Sigmoid colon (tissue), 7 donors: ENCODE measurements around the gene RAB7A. TPM values are rescaled to one million over a fixed set of nuclear protein-coding genes. Genes with fewer than 3 reads are reported as not detected.

Experiments
- DNase-seq: peaks from one replicate; pipeline ENCODE4 v3.0.0-alpha.2; 2019
- H3K27ac ChIP-seq, 4 donors: fragments of 200-600 bp; sonication (generic); one replicate each; pipeline ENCODE4 v1.5.1; 2016 to 2019; ENCODE audit warnings: mild to moderate bottlenecking in 1 of 4
- H3K27me3 ChIP-seq, 3 donors: fragments of 200-600 bp; sonication (generic); one replicate each; pipeline ENCODE4 v1.5.1; 2019; ENCODE audit warnings: mild to moderate bottlenecking in 1 of 3
- H3K36me3 ChIP-seq, 4 donors: fragments of 200-600 bp; sonication (generic); one replicate each; pipeline ENCODE4 v1.5.1; 2016 to 2019
- H3K4me1 ChIP-seq, 4 donors: fragments of 200-600 bp; sonication (generic); one replicate each; pipeline ENCODE4 v1.5.1; 2017 to 2019
- H3K4me3 ChIP-seq, 4 donors: fragments of 200-600 bp; sonication (generic); one replicate each; pipeline ENCODE4 v1.5.1; 2017 to 2019; ENCODE audit warnings: mild to moderate bottlenecking in 2 of 4, moderate library complexity in 1 of 4
- H3K9me3 ChIP-seq, 4 donors: fragments of 200-600 bp in 3 of 4; sonication (generic) in 3 of 4; one replicate each; pipeline versions ENCODE4 v1.5.1 to v1.6.1; 2013 to 2019
- EP300 ChIP-seq, 4 donors: sonication (generic); formaldehyde crosslinking; IDR thresholded peaks; one replicate each; pipeline ENCODE4 v1.6.1; 2017; ENCODE audit warnings: antibody characterized with exemption in 4 of 4
- POLR2A ChIP-seq, 2 donors: fragments of 450-650 bp; IDR thresholded peaks; one replicate each; pipeline ENCODE4 v1.6.1; 2016; ENCODE audit warnings: antibody characterized with exemption in 2 of 2, mild to moderate bottlenecking in 2 of 2, moderate library complexity in 2 of 2
- POLR2AphosphoS5 ChIP-seq, 4 donors: sonication (generic); formaldehyde crosslinking; IDR thresholded peaks; one replicate each; pipeline ENCODE4 v1.6.1; 2017; ENCODE audit warnings: antibody characterized with exemption in 4 of 4
- WGBS, 2 donors: extraction: QIAGEN DNeasy Blood & Tissue Kit; methylation state at CpG; one replicate each; pipeline ENCODE4 v1.1.7; 2013; 5-methylcytosine and 5-hydroxymethylcytosine counted together
- intact Hi-C: fragments of 100-400 bp; cut with DNase I; formaldehyde crosslinking; loops from one replicate; pipeline ENCODE4 v1.15.1; 2023
- polyA plus RNA-seq, 3 donors: library from polyadenylated mRNA; stranded (reverse); fragments of 200-250 nt; gene quantifications; one replicate each; pipeline ENCODE4 v1.2.3, GENCODE V29; 2013
- total RNA-seq, 4 donors: library from RNA; depleted of rRNA; stranded (reverse); fragments of >200 nt; gene quantifications; one replicate each; pipeline ENCODE4 v1.1.0, GENCODE V29; 2016
- TF ChIP-seq, protein P1 (sequence below), 4 experiments: fragments of 450-650 bp in 3 of 4; fragments of 200-600 bp in 1 of 4; IDR thresholded peaks; one replicate each; pipeline ENCODE4 v1.5.1; 2016 to 2019; ENCODE audit warnings: antibody characterized with exemption in 4 of 4, mild to moderate bottlenecking in 3 of 4, moderate library complexity in 2 of 4
- donor health status: healthy with polysubstance abuse.
- donor health status: Bipolar disorder and iron deficiency.
- donor health status: healthy.

Gene RAB7A
- total and polyA plus RNA-seq, 7 donors = 73.6 to 275 (median 100.0) TPM

DNA sequence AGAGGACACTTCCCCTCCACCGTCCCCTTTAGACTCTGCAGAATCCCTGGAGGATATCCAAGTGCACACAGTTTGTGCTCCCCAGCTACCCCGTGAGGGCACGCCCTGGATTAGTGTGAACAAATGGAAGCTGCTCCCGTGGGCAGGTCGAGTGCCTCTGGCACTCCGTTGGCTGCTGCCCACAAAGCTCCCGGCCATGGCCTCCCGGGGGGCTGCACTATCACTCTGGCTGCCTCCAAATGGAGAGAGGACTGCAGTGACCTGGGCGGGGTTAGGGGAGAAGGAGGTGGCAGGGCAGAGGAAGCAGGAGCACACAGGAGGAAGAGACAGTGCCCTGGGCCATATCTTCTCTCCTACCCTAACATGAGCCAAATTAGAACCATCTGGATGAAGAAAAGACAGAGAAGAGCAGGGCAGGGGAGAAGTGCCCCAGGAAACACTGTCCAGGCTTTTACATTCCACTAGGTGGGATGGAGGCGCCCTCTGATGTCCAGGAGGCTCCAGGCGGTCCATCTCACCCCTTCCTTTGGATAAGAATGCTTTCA, 124.0 kb downstream of the RAB7A start:
- TF ChIP-seq EP300 (IDR thresholded peaks at IDR 0.05) = no peak
- no peak for TF ChIP-seq POLR2AphosphoS5 (IDR thresholded peaks at IDR 0.05)
- no peak for TF ChIP-seq POLR2A (IDR thresholded peaks at IDR 0.05)
- TF ChIP-seq, protein P1, sequence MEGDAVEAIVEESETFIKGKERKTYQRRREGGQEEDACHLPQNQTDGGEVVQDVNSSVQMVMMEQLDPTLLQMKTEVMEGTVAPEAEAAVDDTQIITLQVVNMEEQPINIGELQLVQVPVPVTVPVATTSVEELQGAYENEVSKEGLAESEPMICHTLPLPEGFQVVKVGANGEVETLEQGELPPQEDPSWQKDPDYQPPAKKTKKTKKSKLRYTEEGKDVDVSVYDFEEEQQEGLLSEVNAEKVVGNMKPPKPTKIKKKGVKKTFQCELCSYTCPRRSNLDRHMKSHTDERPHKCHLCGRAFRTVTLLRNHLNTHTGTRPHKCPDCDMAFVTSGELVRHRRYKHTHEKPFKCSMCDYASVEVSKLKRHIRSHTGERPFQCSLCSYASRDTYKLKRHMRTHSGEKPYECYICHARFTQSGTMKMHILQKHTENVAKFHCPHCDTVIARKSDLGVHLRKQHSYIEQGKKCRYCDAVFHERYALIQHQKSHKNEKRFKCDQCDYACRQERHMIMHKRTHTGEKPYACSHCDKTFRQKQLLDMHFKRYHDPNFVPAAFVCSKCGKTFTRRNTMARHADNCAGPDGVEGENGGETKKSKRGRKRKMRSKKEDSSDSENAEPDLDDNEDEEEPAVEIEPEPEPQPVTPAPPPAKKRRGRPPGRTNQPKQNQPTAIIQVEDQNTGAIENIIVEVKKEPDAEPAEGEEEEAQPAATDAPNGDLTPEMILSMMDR (IDR thresholded peaks at IDR 0.05) = no peak

DNA sequence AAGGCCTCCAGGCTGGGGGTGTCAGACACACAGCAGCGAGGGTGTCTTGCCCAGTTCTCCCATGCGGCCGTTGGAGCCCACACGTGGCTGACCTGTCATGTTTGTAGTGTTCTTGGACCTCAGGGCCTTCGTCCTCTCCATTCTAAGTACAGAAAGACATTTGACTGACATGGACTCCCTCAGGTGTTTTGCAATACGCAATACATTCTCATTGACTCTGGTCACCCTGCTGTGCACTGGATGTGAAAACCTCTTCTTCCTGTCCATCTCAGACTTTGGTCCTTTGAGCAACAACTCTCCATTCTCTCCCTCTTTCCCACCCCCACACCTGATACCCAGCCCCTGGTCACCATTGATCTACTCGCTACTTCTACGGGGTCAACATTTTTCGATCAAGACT, 124.6 kb downstream of the RAB7A start:
- Histone ChIP-seq H3K36me3 (no peaks in the 10 kb centered on the region), H3K27me3 (no peaks in the 10 kb centered on the region), H3K4me1 (peaks cover 0 to 9% (median 8%) of the 10 kb centered on the region in 4 donors), H3K9me3 (peaks cover 0 to 7% (median 0%) of the 10 kb centered on the region in 4 donors), H3K27ac (no peak overlapping the region), H3K4me3 (no peak overlapping the region)
- intact Hi-C loops = no loop called here
- WGBS, 2 donors = 93 to 94% methylated on average over 9 of the region's 9 CpGs
- no peak for DNase-seq
- no peak for TF ChIP-seq EP300 (IDR thresholded peaks at IDR 0.05)
- TF ChIP-seq POLR2AphosphoS5 (IDR thresholded peaks at IDR 0.05) = no peak
- TF ChIP-seq POLR2A (IDR thresholded peaks at IDR 0.05) = no peak
- TF ChIP-seq, protein P1 (IDR thresholded peaks at IDR 0.05) = no peak

More for the DNA sequence above, 124.0 kb downstream of the RAB7A start:
- H3K4me3 ChIP-seq = no peak overlapping the region
- intact Hi-C loops = no loop called here
- H3K36me3 ChIP-seq = no peaks in the 10 kb centered on the region
- H3K27me3 ChIP-seq = no peaks in the 10 kb centered on the region
- WGBS, 2 donors = 58 to 70% methylated on average over 11 of the region's 11 CpGs
- H3K9me3 ChIP-seq = peaks cover 0 to 7% (median 0%) of the 10 kb centered on the region in 4 donors
- H3K27ac ChIP-seq = no peak overlapping the region
- DNase-seq = no peak
- peaks cover 0 to 15% (median 13%) of the 10 kb centered on the region in 4 donors for H3K4me1 ChIP-seq

DNA sequence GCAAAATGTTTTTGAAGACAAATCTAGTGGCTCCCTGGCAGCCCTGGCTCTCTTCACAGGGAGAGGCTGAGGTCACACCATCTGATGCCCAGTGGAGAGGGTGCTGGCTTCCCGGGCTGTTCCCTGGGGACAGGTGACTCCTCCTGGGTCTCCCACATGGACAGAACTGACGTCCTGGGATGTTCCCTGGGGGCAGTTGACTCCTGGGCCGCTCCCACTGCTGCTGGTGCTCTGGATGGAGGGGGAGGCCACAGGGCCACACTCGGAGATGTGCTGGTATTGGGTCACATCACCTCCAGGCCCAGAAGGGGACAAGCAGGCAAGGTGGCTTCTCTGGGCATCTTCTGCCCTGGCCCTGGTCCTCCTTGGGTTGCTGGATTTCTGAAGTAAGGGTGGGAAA, 125.6 kb downstream of the RAB7A start:
- Histone ChIP-seq H3K4me3 (no peak overlapping the region), H3K27me3 (no peaks in the 10 kb centered on the region), H3K4me1 (no peaks in the 10 kb centered on the region), H3K9me3 (peaks cover 0 to 7% (median 0%) of the 10 kb centered on the region in 4 donors), H3K27ac (no peak overlapping the region), H3K36me3 (no peaks in the 10 kb centered on the region)
- intact Hi-C loops = no loop called here
- TF ChIP-seq, protein P1 (IDR thresholded peaks at IDR 0.05) = no peak
- TF ChIP-seq POLR2AphosphoS5 (IDR thresholded peaks at IDR 0.05) (no peak), POLR2A (IDR thresholded peaks at IDR 0.05) (no peak), EP300 (IDR thresholded peaks at IDR 0.05) (no peak)
- 62 to 64% methylated on average over 4 of the region's 4 CpGs for WGBS, 2 donors
- no peak for DNase-seq

DNA sequence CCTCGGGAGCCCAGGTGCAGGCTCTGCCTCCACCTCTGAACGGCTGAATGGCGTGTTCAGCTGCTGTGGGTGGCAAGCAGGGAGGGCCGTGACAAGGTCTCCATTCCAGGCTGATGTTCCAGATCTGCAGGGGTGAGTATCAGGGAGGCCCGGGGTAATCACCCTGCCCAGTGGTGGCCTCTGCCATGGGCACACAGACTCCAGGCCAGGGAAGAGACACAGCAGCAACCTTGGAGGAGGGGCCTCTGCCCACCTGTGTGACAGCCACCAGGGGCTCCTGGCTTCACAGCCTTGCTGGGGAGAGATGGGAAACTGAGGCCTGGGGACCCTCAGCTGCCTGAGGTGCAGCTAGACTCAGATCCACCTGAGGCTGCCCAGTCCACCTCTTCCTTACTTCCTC, 127.8 kb downstream of the RAB7A start:
- no peak for DNase-seq
- Histone ChIP-seq H3K36me3 (no peaks in the 10 kb centered on the region), H3K27ac (no peak overlapping the region), H3K4me1 (no peaks in the 10 kb centered on the region), H3K9me3 (peaks cover 2 to 8% (median 3%) of the 10 kb centered on the region in 4 donors), H3K4me3 (no peak overlapping the region), H3K27me3 (no peaks in the 10 kb centered on the region)
- intact Hi-C loops = no loop called here
- 93 to 96% methylated on average over 5 of the region's 5 CpGs for WGBS, 2 donors
- TF ChIP-seq, protein P1 (IDR thresholded peaks at IDR 0.05) = no peak
- TF ChIP-seq POLR2AphosphoS5 (IDR thresholded peaks at IDR 0.05) (no peak), EP300 (IDR thresholded peaks at IDR 0.05) (no peak), POLR2A (IDR thresholded peaks at IDR 0.05) (no peak)

DNA sequence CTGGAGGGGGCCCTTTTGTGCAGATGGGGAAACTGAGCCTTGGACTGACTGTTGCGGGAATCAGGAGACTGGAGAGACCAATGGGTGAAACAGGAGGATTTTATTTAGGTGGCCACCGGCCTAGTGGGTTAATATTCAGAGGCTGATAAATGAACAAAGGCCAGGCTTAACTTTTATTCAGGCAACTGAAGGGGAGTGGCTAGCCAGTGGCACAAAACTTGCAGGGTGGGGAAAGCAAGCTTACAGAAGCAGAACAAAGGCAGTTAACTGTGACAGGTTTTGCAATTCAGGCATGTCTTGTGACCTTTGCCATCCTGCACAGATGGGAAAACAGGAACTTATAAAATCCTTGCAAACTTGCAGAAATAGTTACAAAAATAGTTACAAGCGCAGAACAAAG, 128.5 kb downstream of the RAB7A start:
- 77 to 93% methylated on average over 3 of the region's 3 CpGs for WGBS, 2 donors
- intact Hi-C loops = no loop called here
- Histone ChIP-seq H3K36me3 (no peaks in the 10 kb centered on the region), H3K4me1 (no peaks in the 10 kb centered on the region), H3K27me3 (no peaks in the 10 kb centered on the region), H3K4me3 (no peak overlapping the region), H3K27ac (no peak overlapping the region), H3K9me3 (peaks cover 8 to 14% (median 8%) of the 10 kb centered on the region in 4 donors)
- no peak for DNase-seq
- TF ChIP-seq EP300 (IDR thresholded peaks at IDR 0.05) (no peak), POLR2AphosphoS5 (IDR thresholded peaks at IDR 0.05) (no peak), POLR2A (IDR thresholded peaks at IDR 0.05) (no peak)
- TF ChIP-seq, protein P1 (IDR thresholded peaks at IDR 0.05) = no peak
